HCT116 (cell line): ENCODE data around the gene KXD1. TPM values are rescaled to one million over a fixed set of nuclear protein-coding genes. Genes with fewer than 3 reads are reported as not detected.

Source experiments
- ATAC-seq: fragments of 200-7000 bp; cut with Tn5 transposase; 2 replicates; pipeline ENCODE4 v1.9.1; 2020; ENCODE audit warnings: mild to moderate bottlenecking, moderate library complexity
- BruUV-seq: library from RNA; stranded (reverse); fragments of 400-500 nt; replicated peaks from 2 replicates; lab custom pipeline; 2021; lab: Mats Ljungman, UMichigan
- CTCF ChIA-PET: fragments of 300-600 bp; sonication (Branson Sonifier 250); formaldehyde crosslinking; loops from one replicate; lab custom pipeline; 2021; ENCODE audit warnings: antibody characterized with exemption; lab: Charles Lee
- POLR2A ChIA-PET: fragments of 300-600, 350-600 bp; sonication (Branson Sonifier 250); formaldehyde crosslinking; loops from one replicate; lab custom pipeline; 2021; ENCODE audit warnings: antibody characterized with exemption; lab: Charles Lee
- RAD21 ChIA-PET, 2 experiments: fragments of 300-600 bp; sonication (Branson Sonifier 250); formaldehyde crosslinking; loops; one replicate each; lab custom pipeline; 2023; ENCODE audit warnings: low total read pairs in 2 of 2; ENCODE audit not compliant: uncharacterized antibody in 2 of 2, unreplicated experiment in 2 of 2, low non-redundant PET in 1 of 2; lab: Charles Lee
- DNase-seq: peaks from one replicate; pipeline ENCODE4 v3.0.0-alpha.2; 2010; ENCODE audit warnings: low read depth, low spot score
- H2AFZ ChIP-seq: fragments of 200-600 bp; shearing (Covaris generic), sonication (generic); 2 replicates; pipeline ENCODE4 v1.6.1; 2017; ENCODE audit warnings: low read depth, mixed run types, mixed read lengths, antibody characterized with exemption, low read length; ENCODE audit not compliant: poor library complexity, severe bottlenecking
- H3K27ac ChIP-seq: 2 replicates; pipeline ENCODE4 v1.5.1; 2012; ENCODE audit warnings: low read depth, low read length
- H3K27me3 ChIP-seq: fragments of 200-600 bp; sonication (generic); 2 replicates; pipeline ENCODE4 v1.6.1; 2016; ENCODE audit warnings: mixed run types, low read length, mixed read lengths; ENCODE audit not compliant: insufficient read depth
- H3K36me3 ChIP-seq, 2 experiments: fragments of 200-500 bp in 1 of 2; fragments of 200-600 bp in 1 of 2; sonication (Bioruptor generic) in 1 of 2; sonication (generic) in 1 of 2; 2 replicates each; pipeline versions ENCODE4 v1.5.1 to v1.6.1; 2014 to 2016; ENCODE audit warnings: low read length in 2 of 2, inconsistent platforms in 1 of 2, mixed read lengths in 1 of 2, mixed run types in 1 of 2; ENCODE audit not compliant: insufficient read depth in 2 of 2, control insufficient read depth in 1 of 2
- H3K4me1 ChIP-seq, 2 experiments: fragments of 200-600 bp in 1 of 2; sonication (generic) in 1 of 2; 2 replicates each; pipeline versions ENCODE4 v1.5.1 to v1.6.1; 2012 to 2017; ENCODE audit warnings: low read length in 2 of 2, inconsistent platforms in 1 of 2, mild to moderate bottlenecking in 1 of 2, mixed read lengths in 1 of 2, mixed run types in 1 of 2, moderate library complexity in 1 of 2; ENCODE audit not compliant: insufficient read depth in 2 of 2, control insufficient read depth in 1 of 2
- H3K4me2 ChIP-seq: fragments of 200-600 bp; sonication (generic); 2 replicates; pipeline ENCODE4 v1.6.1; 2017; ENCODE audit warnings: mixed run types, low read length, mixed read lengths
- H3K4me3 ChIP-seq, 2 experiments: fragments of 200-600 bp in 1 of 2; sonication (generic) in 1 of 2; replicated peaks in 1 of 2; 2 replicates each; pipeline ENCODE4 v1.5.1; 2011 to 2016; ENCODE audit warnings: low read length in 2 of 2, control low read depth in 1 of 2, low read depth in 1 of 2, mild to moderate bottlenecking in 1 of 2, mixed read lengths in 1 of 2, mixed run types in 1 of 2
- H3K79me2 ChIP-seq: fragments of 200-600 bp; sonication (generic); 2 replicates; pipeline ENCODE4 v1.6.1; 2017; ENCODE audit warnings: mild to moderate bottlenecking, mixed run types, low read length, moderate library complexity, mixed read lengths; ENCODE audit not compliant: insufficient read depth
- H3K9ac ChIP-seq: fragments of 200-600 bp; sonication (generic); 2 replicates; pipeline ENCODE4 v1.6.1; 2016; ENCODE audit warnings: low read length, mixed read lengths
- H3K9me2 ChIP-seq: fragments of 200-600 bp; sonication (generic), shearing (Covaris generic); 2 replicates; pipeline ENCODE4 v1.6.1; 2017; ENCODE audit warnings: mixed run types, mild to moderate bottlenecking, moderate library complexity; ENCODE audit not compliant: insufficient read depth
- H3K9me3 ChIP-seq, 2 experiments: fragments of 200-500 bp in 1 of 2; fragments of 200-600 bp in 1 of 2; sonication (Bioruptor generic) in 1 of 2; sonication (generic) in 1 of 2; 2 replicates each; pipeline ENCODE4 v1.6.1; 2014 to 2017; ENCODE audit warnings: low read length in 2 of 2, mixed read lengths in 2 of 2, inconsistent platforms in 1 of 2, low read depth in 1 of 2, mild to moderate bottlenecking in 1 of 2, mixed run types in 1 of 2, moderate library complexity in 1 of 2; ENCODE audit not compliant: control insufficient read depth in 1 of 2, insufficient read depth in 1 of 2
- H4K20me1 ChIP-seq: fragments of 200-600 bp; sonication (generic), shearing (Covaris generic); 2 replicates; pipeline ENCODE4 v1.6.1; 2017; ENCODE audit warnings: mixed run types, mild to moderate bottlenecking, moderate library complexity; ENCODE audit not compliant: insufficient read depth
- CEBPB ChIP-seq: IDR thresholded peaks from 2 replicates; pipeline ENCODE4 v1.6.1; 2012; ENCODE audit warnings: low read depth
- EGR1 ChIP-seq: IDR thresholded peaks from 2 replicates; pipeline ENCODE4 v1.6.1; 2012; ENCODE audit warnings: low read depth
- EZH2 ChIP-seq: fragments of 200-600 bp; sonication (generic); IDR thresholded peaks from 2 replicates; pipeline ENCODE4 v1.6.1; 2017; ENCODE audit warnings: antibody characterized with exemption, mixed run types
- FOSL1 ChIP-seq: IDR thresholded peaks from 2 replicates; pipeline ENCODE4 v1.6.1; 2012; ENCODE audit warnings: low read depth
- JUND ChIP-seq: IDR thresholded peaks from 2 replicates; pipeline ENCODE4 v1.6.1; 2012
- SIN3A ChIP-seq: IDR thresholded peaks from 2 replicates; pipeline ENCODE4 v1.6.1; 2012; ENCODE audit warnings: low read depth
- SP1 ChIP-seq: IDR thresholded peaks from 2 replicates; pipeline ENCODE4 v1.6.1; 2012; ENCODE audit warnings: low read depth
- SRF ChIP-seq: IDR thresholded peaks from 2 replicates; pipeline ENCODE4 v1.6.1; 2012; ENCODE audit warnings: low read depth
- ZNF274 ChIP-seq: fragments of 200-500 bp; sonication (Bioruptor generic); IDR thresholded peaks from 2 replicates; pipeline ENCODE4 v1.6.1; 2014; ENCODE audit warnings: mild to moderate bottlenecking, low read depth, low read length, inconsistent platforms
- intact Hi-C: fragments of 100-400 bp; cut with micrococcal nuclease; formaldehyde crosslinking; loops from 2 replicates; pipeline ENCODE4 v1.10.0; 2022
- total RNA-seq: library from RNA; stranded (reverse); gene quantifications from one replicate; pipeline ENCODE4 v1.2.1, GENCODE V29; 2021; ENCODE audit not compliant: unreplicated experiment
- TF ChIP-seq, protein P1 (sequence below): IDR thresholded peaks from 2 replicates; pipeline ENCODE4 v1.6.1; 2011; ENCODE audit warnings: mild to moderate bottlenecking, low read length, moderate library complexity; ENCODE audit not compliant: insufficient replicate concordance; ENCODE audit errors: extremely low read depth

Gene KXD1
- total RNA-seq, 1 experiment from 2014 or later = 139 TPM

DNA sequence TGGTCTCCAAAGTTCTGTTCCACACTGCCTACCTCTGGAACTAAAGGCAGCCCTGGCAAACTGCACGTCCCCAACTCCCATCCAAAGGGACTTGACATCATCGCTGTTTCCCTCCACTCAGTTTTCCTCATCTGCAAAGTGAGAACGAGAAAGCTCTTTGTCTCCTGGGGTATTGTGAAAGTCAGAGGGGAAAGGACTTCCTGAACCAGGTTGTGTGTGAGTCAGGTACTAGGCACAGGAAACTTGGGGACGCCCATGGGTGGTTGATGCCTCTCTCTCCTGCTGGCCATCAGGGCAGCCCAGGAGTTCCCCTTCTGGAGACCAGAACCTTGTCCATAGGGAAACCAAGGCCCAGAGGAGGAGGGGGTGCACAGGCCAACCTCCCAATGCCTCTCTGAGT, 44.2 kb downstream of the KXD1 start:
- peaks cover 5 to 6% of the 10 kb centered on the region in 2 experiments; a peak in 2 of 4 replicates for H3K4me1 ChIP-seq
- no peak for ATAC-seq
- RAD21 ChIA-PET = no interaction called here
- BruUV-seq = no TSS peak
- POLR2A ChIA-PET = no interaction called here
- H3K27ac ChIP-seq = no peak overlapping the region
- DNase-seq = no peak
- H3K27me3 ChIP-seq = no peaks in the 10 kb centered on the region
- H3K79me2 ChIP-seq = no peaks in the 10 kb centered on the region
- TF ChIP-seq SRF (no peak), EZH2 (no peak), FOSL1 (no peak), CEBPB (no peak), SIN3A (no peak), EGR1 (no peak), ZNF274 (no peak)
- TF ChIP-seq, protein P1, sequence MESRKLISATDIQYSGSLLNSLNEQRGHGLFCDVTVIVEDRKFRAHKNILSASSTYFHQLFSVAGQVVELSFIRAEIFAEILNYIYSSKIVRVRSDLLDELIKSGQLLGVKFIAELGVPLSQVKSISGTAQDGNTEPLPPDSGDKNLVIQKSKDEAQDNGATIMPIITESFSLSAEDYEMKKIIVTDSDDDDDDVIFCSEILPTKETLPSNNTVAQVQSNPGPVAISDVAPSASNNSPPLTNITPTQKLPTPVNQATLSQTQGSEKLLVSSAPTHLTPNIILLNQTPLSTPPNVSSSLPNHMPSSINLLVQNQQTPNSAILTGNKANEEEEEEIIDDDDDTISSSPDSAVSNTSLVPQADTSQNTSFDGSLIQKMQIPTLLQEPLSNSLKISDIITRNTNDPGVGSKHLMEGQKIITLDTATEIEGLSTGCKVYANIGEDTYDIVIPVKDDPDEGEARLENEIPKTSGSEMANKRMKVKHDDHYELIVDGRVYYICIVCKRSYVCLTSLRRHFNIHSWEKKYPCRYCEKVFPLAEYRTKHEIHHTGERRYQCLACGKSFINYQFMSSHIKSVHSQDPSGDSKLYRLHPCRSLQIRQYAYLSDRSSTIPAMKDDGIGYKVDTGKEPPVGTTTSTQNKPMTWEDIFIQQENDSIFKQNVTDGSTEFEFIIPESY = no peak
- no peaks in the 10 kb centered on the region for H4K20me1 ChIP-seq
- no peak overlapping the region for H3K4me2 ChIP-seq
- no peaks in the 10 kb centered on the region for H3K36me3 ChIP-seq
- no peak overlapping the region for H2AFZ ChIP-seq
- H3K9me2 ChIP-seq = no peaks in the 10 kb centered on the region
- no peak overlapping the region for H3K4me3 ChIP-seq
- no peaks in the 10 kb centered on the region for H3K9me3 ChIP-seq
- CTCF ChIA-PET = no interaction called here
- no peak overlapping the region for H3K9ac ChIP-seq
- intact Hi-C loops = no loop called here

DNA sequence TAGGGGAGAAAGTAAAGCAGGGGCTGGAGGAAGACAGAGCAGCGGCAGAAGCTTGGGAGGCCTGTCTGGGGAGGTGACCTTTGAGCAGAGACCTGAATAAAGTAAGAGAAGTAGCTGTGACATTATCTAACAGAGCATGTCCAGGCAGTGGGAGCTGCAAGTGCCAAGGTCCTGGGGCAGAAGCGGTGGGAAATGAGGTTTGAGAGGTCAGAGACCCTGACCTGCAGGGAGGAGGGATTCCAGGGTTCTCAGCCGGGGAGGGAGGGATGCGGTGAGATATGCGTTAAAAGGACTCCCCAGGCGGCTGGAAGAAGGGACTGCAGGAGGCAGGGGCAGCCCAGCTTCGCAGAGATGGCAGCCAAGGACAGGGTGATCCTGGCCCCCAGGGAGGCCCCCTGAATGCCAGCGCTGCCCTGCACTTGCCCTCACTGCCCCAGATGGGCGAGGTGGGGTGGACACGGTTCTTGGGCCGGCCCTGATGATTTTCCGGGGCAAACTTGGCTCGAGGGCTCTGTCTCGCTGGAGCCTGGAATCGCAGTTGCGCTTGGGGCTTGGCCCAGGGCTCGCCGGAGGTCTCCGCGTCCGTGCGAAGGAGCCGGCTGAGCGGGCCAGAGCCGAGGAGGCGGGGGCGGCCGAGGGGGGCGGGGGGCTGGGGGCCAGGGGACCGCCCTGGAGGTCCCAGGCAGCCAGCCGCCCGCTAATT, 45.7 kb downstream of the KXD1 start:
- ATAC-seq (no peak), DNase-seq (no peak)
- H3K27me3 ChIP-seq = peaks cover 4% of the 10 kb centered on the region; the same call in 1 of the 2 replicates
- peaks cover 15 to 17% of the 10 kb centered on the region in 2 experiments for H3K4me1 ChIP-seq
- intact Hi-C loops = no loop called here
- H3K36me3 ChIP-seq = no peaks in the 10 kb centered on the region
- POLR2A ChIA-PET = no interaction called here
- no peaks in the 10 kb centered on the region for H3K9me2 ChIP-seq
- peak overlapping the region; percentile 17; the same call in 1 of the 2 replicates for H3K27ac ChIP-seq
- no peak overlapping the region for H3K4me2 ChIP-seq
- no peaks in the 10 kb centered on the region for H3K79me2 ChIP-seq
- no peaks in the 10 kb centered on the region for H3K9me3 ChIP-seq
- CTCF ChIA-PET = interaction anchor here (1.4 kb wide), 1 partner anchor 9 kb away, joined by 4 read pairs; no protein-coding TSS in a partner anchor
- H2AFZ ChIP-seq = no peak overlapping the region
- no TSS peak for BruUV-seq
- no peak overlapping the region for H3K9ac ChIP-seq
- TF ChIP-seq JUND (no peak), SP1 (no peak)
- TF ChIP-seq, all 23 proteins: peak for 0
- H4K20me1 ChIP-seq = no peaks in the 10 kb centered on the region
- RAD21 ChIA-PET = no interaction called here
- H3K4me3 ChIP-seq = no peak overlapping the region
